OCI-M2 (cell line): Measurements from ENCODE around the gene FILIP1.

Source experiments
- DNase-seq: peaks from one replicate; lab custom pipeline; 2025; ENCODE audit not compliant: unreplicated experiment; lab: John Stamatoyannopoulos, UW

FILIP1 gene

GRCh38 chr6:75493400-75494064 is at the start of gene FILIP1:
FILIP1 (minus strand) TSS chr6:75493800; CDS start chr6:75414972, 78,828 bp downstream.
- DNase-seq = no peak

GRCh38 chr6:75543311-75543710 is 49.7 kb upstream of the FILIP1 start:
- DNase-seq = no peak

- DNase-seq = no peak
Observed at GRCh38 chr6:75539136-75539535, 45.5 kb upstream of the FILIP1 start.

- no peak for DNase-seq
Observed at GRCh38 chr6:75532521-75532920, 38.9 kb upstream of the FILIP1 start.

- DNase-seq = no peak
Observed at GRCh38 chr6:75531174-75531573, 37.6 kb upstream of the FILIP1 start.

- no peak for DNase-seq
Observed at GRCh38 chr6:75530696-75531095, 37.1 kb upstream of the FILIP1 start.

GRCh38 chr6:75528423-75528822 is 34.8 kb upstream of the FILIP1 start:
- no peak for DNase-seq

- peak; percentile 8 for DNase-seq
Observed at GRCh38 chr6:75526502-75527127, 33.0 kb upstream of the FILIP1 start.

- DNase-seq = no peak
Observed at GRCh38 chr6:75525682-75526081, 32.1 kb upstream of the FILIP1 start.

GRCh38 chr6:75524322-75524972 is 30.8 kb upstream of the FILIP1 start:
- no peak for DNase-seq

- DNase-seq = no peak
Observed at GRCh38 chr6:75516757-75517156, 23.2 kb upstream of the FILIP1 start.

- DNase-seq = no peak
Observed at GRCh38 chr6:75512591-75512990, 19.0 kb upstream of the FILIP1 start.

GRCh38 chr6:75505424-75505823 is 11.8 kb upstream of the FILIP1 start:
- DNase-seq = no peak

- no peak for DNase-seq
Observed at GRCh38 chr6:75504465-75505222, 11.0 kb upstream of the FILIP1 start.

- DNase-seq = no peak
Observed at GRCh38 chr6:75503291-75503690, 9.7 kb upstream of the FILIP1 start.

GRCh38 chr6:75502884-75503283 is 9.3 kb upstream of the FILIP1 start:
- no peak for DNase-seq

- no peak for DNase-seq
Observed at GRCh38 chr6:75501756-75502155, 8.2 kb upstream of the FILIP1 start.

- DNase-seq = no peak
Observed at GRCh38 chr6:75499640-75500039, 6.0 kb upstream of the FILIP1 start.

- no peak for DNase-seq
Observed at GRCh38 chr6:75498862-75499261, 5.3 kb upstream of the FILIP1 start.

GRCh38 chr6:75497994-75498393 is 4.4 kb upstream of the FILIP1 start:
- no peak for DNase-seq

- no peak for DNase-seq
Observed at GRCh38 chr6:75495011-75495410, 1.4 kb upstream of the FILIP1 start.

GRCh38 chr6:75494290-75494689 is 690 bp upstream of the FILIP1 start:
- DNase-seq = no peak
